ENCODE data around the gene MADCAM1.
A peak's percentile ranks its signal among the peaks of the same experiment; 100 is the strongest.

Gene MADCAM1

DNA sequence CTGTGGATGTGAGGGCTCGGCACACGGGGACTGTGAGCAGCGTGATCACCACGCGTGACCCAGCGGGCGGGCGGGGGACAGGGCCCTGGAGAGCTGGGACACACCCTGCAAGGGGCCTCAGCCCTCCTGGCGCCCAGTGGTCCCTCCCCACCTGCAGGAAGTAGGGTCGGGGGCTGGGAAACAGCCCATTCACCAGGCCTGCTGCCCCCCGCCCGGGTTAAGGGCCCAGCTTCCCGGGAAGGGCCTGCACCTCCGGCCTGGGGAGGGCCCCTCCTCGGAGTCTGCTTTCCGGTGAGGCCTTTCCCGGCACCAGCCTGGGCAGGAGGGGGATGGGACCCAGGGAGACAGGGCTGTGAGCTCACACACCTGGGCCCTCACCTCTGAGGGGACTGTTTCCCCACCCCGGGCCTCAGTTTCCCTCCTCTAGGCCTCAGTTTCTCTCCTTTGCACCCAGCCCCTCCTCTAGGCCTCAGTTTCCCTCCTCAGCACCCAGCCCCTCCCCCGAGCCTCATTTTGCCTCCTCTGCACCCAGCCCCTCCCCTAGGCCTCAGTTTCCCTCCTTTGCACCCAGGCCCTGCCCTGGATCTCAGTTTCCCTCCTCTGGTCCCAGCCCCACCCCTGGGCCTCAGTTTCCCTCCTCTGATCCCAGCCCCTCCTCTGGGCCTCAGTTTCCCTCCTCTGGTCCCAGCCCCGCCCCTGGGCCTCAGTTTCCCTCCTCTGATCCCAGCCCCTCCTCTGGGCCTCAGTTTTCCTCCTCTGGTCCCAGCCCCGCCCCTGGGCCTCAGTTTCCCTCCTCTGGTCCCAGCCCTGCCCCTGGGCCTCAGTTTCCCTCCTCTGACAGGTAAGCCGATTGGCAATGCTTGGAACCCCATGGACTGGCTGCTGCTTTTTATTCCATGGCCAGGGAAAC is 1.9 kb upstream of the MADCAM1 start:
- TF ChIP-seq, protein P1, sequence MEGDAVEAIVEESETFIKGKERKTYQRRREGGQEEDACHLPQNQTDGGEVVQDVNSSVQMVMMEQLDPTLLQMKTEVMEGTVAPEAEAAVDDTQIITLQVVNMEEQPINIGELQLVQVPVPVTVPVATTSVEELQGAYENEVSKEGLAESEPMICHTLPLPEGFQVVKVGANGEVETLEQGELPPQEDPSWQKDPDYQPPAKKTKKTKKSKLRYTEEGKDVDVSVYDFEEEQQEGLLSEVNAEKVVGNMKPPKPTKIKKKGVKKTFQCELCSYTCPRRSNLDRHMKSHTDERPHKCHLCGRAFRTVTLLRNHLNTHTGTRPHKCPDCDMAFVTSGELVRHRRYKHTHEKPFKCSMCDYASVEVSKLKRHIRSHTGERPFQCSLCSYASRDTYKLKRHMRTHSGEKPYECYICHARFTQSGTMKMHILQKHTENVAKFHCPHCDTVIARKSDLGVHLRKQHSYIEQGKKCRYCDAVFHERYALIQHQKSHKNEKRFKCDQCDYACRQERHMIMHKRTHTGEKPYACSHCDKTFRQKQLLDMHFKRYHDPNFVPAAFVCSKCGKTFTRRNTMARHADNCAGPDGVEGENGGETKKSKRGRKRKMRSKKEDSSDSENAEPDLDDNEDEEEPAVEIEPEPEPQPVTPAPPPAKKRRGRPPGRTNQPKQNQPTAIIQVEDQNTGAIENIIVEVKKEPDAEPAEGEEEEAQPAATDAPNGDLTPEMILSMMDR (IDR thresholded peaks at IDR 0.05; ENCODE audit: extremely low read depth, insufficient read depth, missing control alignments): no peak
- in situ Hi-C loops (cut with MboI; ENCODE audit: low pct_unique_long_range_greater_than_20kb, low sequenced_read_pairs, unreplicated experiment): no loop called here
- DNase-seq (ENCODE audit: low spot score): no peak

DNA sequence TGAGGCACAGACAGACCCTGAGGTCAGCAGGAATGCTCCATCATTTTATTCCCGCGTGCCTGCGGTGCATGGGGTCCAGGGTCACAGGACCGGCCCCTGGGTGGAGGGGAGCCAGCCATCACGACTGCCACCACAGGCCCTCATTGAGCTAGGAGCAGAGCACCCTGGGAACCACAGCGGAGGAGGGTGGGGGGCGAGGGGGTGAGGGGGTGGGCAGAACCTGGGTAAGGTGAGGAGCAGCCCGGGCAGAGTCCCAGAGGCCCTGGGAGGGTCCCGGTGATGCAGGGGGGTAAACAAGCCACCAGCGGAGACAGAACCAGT is 1.2 kb upstream of the MADCAM1 start:
- TF ChIP-seq, protein P1 (IDR thresholded peaks at IDR 0.05; ENCODE audit: extremely low read depth, insufficient read depth, missing control alignments): no peak
- in situ Hi-C loops (cut with MboI; ENCODE audit: low pct_unique_long_range_greater_than_20kb, low sequenced_read_pairs, unreplicated experiment): no loop called here
- no peak for DNase-seq (ENCODE audit: low spot score)

DNA sequence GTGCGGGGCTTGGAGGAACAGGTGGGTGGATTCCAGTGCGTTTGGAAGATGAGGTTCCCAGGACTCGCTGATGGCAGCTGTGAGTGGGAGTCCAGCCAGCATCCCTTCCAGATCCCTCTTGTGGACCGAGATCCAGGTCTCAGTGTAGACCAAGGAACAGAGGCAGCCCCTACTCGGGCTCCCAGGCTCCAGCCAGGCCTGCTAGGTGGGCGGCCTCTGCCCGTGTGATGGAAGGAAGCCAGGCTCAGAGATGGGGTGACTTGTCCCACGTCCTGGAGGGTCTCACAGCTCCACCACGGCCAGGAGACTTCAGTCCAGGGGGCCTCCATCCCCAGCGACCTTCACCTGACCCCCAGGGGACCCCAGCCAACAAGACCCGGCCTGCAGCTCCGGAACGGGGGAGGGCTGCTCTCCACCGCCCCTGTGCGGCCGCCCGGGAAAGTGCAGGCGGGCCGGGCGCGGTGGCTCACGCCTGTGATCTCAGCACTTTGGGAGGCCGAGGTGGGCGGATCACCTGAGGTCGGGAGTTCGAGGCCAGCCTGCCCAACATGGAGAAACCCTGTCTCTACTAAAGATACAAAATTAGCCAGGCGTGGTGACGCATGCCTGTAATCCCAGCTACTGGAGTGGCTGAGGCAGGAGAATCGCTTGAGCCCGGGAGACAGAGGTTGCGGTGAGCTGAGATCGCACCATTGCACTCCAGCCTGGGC is 729 bp upstream of the MADCAM1 start:
- in situ Hi-C loops (cut with MboI; ENCODE audit: low pct_unique_long_range_greater_than_20kb, low sequenced_read_pairs, unreplicated experiment): no loop called here

DNA sequence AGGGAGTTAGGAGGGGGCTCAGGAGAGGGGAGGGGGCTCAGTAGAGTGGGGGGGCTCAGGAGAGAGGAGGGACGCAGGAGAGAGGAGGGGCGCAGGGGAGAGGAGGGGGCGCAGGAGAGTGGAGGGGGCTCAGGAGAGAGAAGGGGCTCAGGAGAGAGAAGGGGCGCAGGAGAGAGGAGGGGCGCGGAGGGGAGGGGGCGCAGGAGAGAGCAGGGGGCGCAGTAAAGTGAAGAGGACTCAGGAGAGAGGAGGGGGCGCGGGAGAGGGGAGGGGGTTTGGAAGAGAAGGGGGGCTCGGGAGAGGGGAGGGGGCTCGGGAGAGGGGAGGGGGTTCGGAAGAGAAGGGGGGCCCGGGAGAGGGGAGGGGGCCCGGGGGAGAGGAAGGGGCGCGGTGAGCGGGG is 700 bp downstream of the MADCAM1 start:
- TF ChIP-seq, protein P1 (IDR thresholded peaks at IDR 0.05; ENCODE audit: extremely low read depth, insufficient read depth, missing control alignments): no peak
- no peak for DNase-seq (ENCODE audit: low spot score)
- in situ Hi-C loops (cut with MboI; ENCODE audit: low pct_unique_long_range_greater_than_20kb, low sequenced_read_pairs, unreplicated experiment): no loop called here

More for the DNA sequence above, 729 bp upstream of the MADCAM1 start:
- TF ChIP-seq, protein P1 (IDR thresholded peaks at IDR 0.05; ENCODE audit: extremely low read depth, insufficient read depth, missing control alignments): peak; percentile 64
- no peak for DNase-seq (ENCODE audit: low spot score)

DNA sequence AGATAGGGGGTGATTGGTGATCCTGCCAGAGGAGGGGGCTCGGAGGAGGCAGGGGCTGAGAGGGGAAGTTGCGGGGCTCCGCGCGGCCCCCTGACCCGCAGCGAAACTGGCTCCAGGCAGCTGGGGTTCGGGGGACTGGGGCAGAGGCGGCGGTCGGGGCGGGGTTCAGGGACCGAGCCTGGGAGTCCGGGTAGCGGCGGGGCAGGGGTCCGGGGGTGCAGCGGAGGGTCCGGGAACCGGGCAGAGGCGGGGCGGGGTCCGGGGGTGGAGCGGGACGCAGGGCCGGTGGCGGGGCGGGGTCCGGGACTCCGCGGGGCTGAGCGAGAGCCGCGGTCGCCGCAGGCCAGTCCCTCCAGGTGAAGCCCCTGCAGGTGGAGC is 1.2 kb downstream of the MADCAM1 start:
- DNase-seq (ENCODE audit: low spot score): no peak
- TF ChIP-seq, protein P1 (IDR thresholded peaks at IDR 0.05; ENCODE audit: extremely low read depth, insufficient read depth, missing control alignments): no peak
- in situ Hi-C loops (cut with MboI; ENCODE audit: low pct_unique_long_range_greater_than_20kb, low sequenced_read_pairs, unreplicated experiment): no loop called here

DNA sequence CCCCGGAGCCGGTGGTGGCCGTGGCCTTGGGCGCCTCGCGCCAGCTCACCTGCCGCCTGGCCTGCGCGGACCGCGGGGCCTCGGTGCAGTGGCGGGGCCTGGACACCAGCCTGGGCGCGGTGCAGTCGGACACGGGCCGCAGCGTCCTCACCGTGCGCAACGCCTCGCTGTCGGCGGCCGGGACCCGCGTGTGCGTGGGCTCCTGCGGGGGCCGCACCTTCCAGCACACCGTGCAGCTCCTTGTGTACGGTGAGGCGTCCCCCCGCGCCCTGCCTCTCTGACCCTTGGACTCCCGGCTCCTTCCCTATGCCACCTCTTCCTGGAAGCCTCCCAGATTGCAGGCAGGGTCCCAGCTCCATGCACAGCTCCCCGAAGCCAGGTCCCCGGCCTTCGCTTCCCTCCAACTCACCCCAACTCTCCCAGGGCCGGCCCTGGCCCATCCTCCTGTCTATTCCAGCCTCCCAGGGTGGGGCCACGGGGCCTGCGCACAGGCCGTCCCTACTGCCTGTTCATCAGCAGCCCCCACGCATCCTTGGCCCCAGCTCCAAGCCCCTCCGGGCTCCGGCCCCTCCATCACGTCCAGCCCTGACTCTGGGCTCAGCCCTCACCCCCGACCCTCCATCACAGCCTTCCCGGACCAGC is 1.7 kb downstream of the MADCAM1 start:
- in situ Hi-C loops (cut with MboI; ENCODE audit: low pct_unique_long_range_greater_than_20kb, low sequenced_read_pairs, unreplicated experiment): no loop called here
- TF ChIP-seq, protein P1 (IDR thresholded peaks at IDR 0.05; ENCODE audit: extremely low read depth, insufficient read depth, missing control alignments): no peak
- DNase-seq (ENCODE audit: low spot score): no peak
